ENCODE measurements around the gene LCT.

GRCh38 chr2:135817466-135817865 lies 19.5 kb downstream of the LCT start:
- TF ChIP-seq CTCF (conservative IDR thresholded peaks at IDR 0.05 in 1 of 2, IDR thresholded peaks at IDR 0.05 in 1 of 2; ENCODE audit: low read depth in 1 of 2, low read length in 2 of 2) = no peak
- no peak for TF ChIP-seq EZH2 (IDR thresholded peaks at IDR 0.05; ENCODE audit: low read length, missing control alignments)

Data from fibroblast of lung (primary cell).